Peyer's patch (tissue), 4 donors: ENCODE measurements around the gene CNTNAP5. TPM values are rescaled to one million over a fixed set of nuclear protein-coding genes. Genes with fewer than 3 reads are reported as not detected.
A peak's percentile ranks its signal among the peaks of the same experiment; 100 is the strongest.

Experiments used
- DNase-seq, 3 donors: peaks; one replicate each; pipeline ENCODE4 v3.0.0-alpha.2; 2017 to 2019
- H3K27ac ChIP-seq, 4 donors: fragments of 200-600 bp; sonication (generic); one replicate each; pipeline ENCODE4 v1.5.1; 2016 to 2019
- H3K27me3 ChIP-seq, 2 donors: fragments of 200-600 bp; sonication (generic); one replicate each; pipeline ENCODE4 v1.5.1; 2019
- H3K36me3 ChIP-seq, 3 donors: fragments of 200-600 bp; sonication (generic); one replicate each; pipeline ENCODE4 v1.5.1; 2016 to 2019
- H3K4me1 ChIP-seq, 4 donors: fragments of 200-600 bp; sonication (generic); one replicate each; pipeline ENCODE4 v1.5.1; 2016 to 2019
- H3K4me3 ChIP-seq, 4 donors: fragments of 200-600 bp; sonication (generic); 1 replicate in 3 of 4; 2 replicates in 1 of 4; pipeline ENCODE4 v1.5.1; 2016 to 2019; ENCODE audit warnings: mild to moderate bottlenecking in 1 of 4
- H3K9me3 ChIP-seq, 4 donors: fragments of 200-600 bp; sonication (generic); one replicate each; pipeline ENCODE4 v1.5.1; 2016 to 2019; ENCODE audit warnings: mild to moderate bottlenecking in 1 of 4
- CTCF ChIP-seq, 6 experiments: fragments of 450-650 bp in 4 of 6; fragments of 200-600 bp in 2 of 6; sonication (generic) in 1 of 6; IDR thresholded peaks; one replicate each; pipeline ENCODE4 v1.5.1; 2017 to 2019; ENCODE audit warnings: antibody characterized with exemption in 6 of 6, mild to moderate bottlenecking in 3 of 6, moderate library complexity in 1 of 6
- POLR2A ChIP-seq, 2 donors: fragments of 450-650 bp; IDR thresholded peaks; one replicate each; pipeline ENCODE4 v1.5.1; 2017; ENCODE audit warnings: antibody characterized with exemption in 2 of 2, mild to moderate bottlenecking in 2 of 2, moderate library complexity in 2 of 2
- total RNA-seq, 4 donors: library from RNA; depleted of rRNA; stranded (reverse); fragments of >200 nt; gene quantifications; one replicate each; pipeline ENCODE4 v1.1.0, GENCODE V29; 2016

The CNTNAP5 gene
- total RNA-seq, 4 donors from 2014 or later: not detected

- Histone ChIP-seq H3K4me1 (no peaks in the 10 kb centered on the region), H3K36me3 (no peaks in the 10 kb centered on the region), H3K9me3 (no peaks in the 10 kb centered on the region), H3K27me3 (no peaks in the 10 kb centered on the region), H3K27ac (no peak overlapping the region), H3K4me3 (no peak overlapping the region)
- no peak for DNase-seq
- TF ChIP-seq CTCF (IDR thresholded peaks at IDR 0.05): no peak
- no peak for TF ChIP-seq POLR2A (IDR thresholded peaks at IDR 0.05)
Measured at GRCh38 chr2:124558277-124558905, 533.3 kb downstream of the CNTNAP5 start.

- H3K4me1 ChIP-seq: no peaks in the 10 kb centered on the region
- H3K36me3 ChIP-seq: no peaks in the 10 kb centered on the region
- H3K9me3 ChIP-seq: no peaks in the 10 kb centered on the region
- no peaks in the 10 kb centered on the region for H3K27me3 ChIP-seq
- no peak for TF ChIP-seq CTCF (IDR thresholded peaks at IDR 0.05)
- DNase-seq: no peak
- H3K4me3 ChIP-seq: no peak overlapping the region
- no peak overlapping the region for H3K27ac ChIP-seq
Measured at GRCh38 chr2:124559236-124559635, 534.1 kb downstream of the CNTNAP5 start.

GRCh38 chr2:124560592-124561112 is 535.6 kb downstream of the CNTNAP5 start:
- no peak for TF ChIP-seq POLR2A (IDR thresholded peaks at IDR 0.05)
- no peak for TF ChIP-seq CTCF (IDR thresholded peaks at IDR 0.05)
- H3K9me3 ChIP-seq: no peaks in the 10 kb centered on the region
- H3K27ac ChIP-seq: no peak overlapping the region
- H3K36me3 ChIP-seq: no peaks in the 10 kb centered on the region
- H3K4me3 ChIP-seq: no peak overlapping the region
- H3K4me1 ChIP-seq: no peaks in the 10 kb centered on the region
- no peaks in the 10 kb centered on the region for H3K27me3 ChIP-seq
- DNase-seq: no peak

- H3K4me1 ChIP-seq: no peaks in the 10 kb centered on the region
- no peak for TF ChIP-seq POLR2A (IDR thresholded peaks at IDR 0.05)
- no peak for TF ChIP-seq CTCF (IDR thresholded peaks at IDR 0.05)
- no peak overlapping the region for H3K4me3 ChIP-seq
- no peaks in the 10 kb centered on the region for H3K27me3 ChIP-seq
- H3K9me3 ChIP-seq: no peaks in the 10 kb centered on the region
- no peak overlapping the region for H3K27ac ChIP-seq
- no peak for DNase-seq
- H3K36me3 ChIP-seq: no peaks in the 10 kb centered on the region
Measured at GRCh38 chr2:124561486-124561885, 536.4 kb downstream of the CNTNAP5 start.

- Histone ChIP-seq H3K36me3 (no peaks in the 10 kb centered on the region), H3K4me3 (no peak overlapping the region), H3K27ac (no peak overlapping the region), H3K4me1 (no peaks in the 10 kb centered on the region), H3K9me3 (no peaks in the 10 kb centered on the region), H3K27me3 (no peaks in the 10 kb centered on the region)
- DNase-seq: no peak
- TF ChIP-seq POLR2A (IDR thresholded peaks at IDR 0.05): no peak
- TF ChIP-seq CTCF (IDR thresholded peaks at IDR 0.05): peak in 3 of 6 experiments; percentile 45 to 56 (median 49)
Measured at GRCh38 chr2:124563426-124563825, 538.3 kb downstream of the CNTNAP5 start.
